Stimulated activated naive CD4-positive, alpha-beta T cell treated with Interleukin-2 at 50 U/mL for 16 hours (primary cell): ENCODE measurements around the gene SNCB.

Experiments used
- DNase-seq: peaks from one replicate; lab custom pipeline; 2025; lab: John Stamatoyannopoulos, UW

SNCB gene

DNA sequence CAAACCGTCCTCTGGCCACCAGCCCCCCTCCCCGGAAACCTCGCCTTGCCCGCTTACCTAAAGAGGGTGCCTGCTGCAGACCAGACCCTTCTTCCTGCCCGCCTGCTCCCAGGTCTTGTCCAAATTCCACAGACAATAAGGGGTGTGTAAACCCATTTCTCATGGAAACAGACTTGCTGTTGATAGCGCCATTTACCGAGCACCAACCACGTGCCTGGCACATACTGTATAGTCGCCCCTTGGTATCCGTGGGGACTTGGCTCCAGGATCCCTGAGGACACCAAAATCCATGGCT, 56.1 kb downstream of the SNCB start:
- DNase-seq = no peak

DNA sequence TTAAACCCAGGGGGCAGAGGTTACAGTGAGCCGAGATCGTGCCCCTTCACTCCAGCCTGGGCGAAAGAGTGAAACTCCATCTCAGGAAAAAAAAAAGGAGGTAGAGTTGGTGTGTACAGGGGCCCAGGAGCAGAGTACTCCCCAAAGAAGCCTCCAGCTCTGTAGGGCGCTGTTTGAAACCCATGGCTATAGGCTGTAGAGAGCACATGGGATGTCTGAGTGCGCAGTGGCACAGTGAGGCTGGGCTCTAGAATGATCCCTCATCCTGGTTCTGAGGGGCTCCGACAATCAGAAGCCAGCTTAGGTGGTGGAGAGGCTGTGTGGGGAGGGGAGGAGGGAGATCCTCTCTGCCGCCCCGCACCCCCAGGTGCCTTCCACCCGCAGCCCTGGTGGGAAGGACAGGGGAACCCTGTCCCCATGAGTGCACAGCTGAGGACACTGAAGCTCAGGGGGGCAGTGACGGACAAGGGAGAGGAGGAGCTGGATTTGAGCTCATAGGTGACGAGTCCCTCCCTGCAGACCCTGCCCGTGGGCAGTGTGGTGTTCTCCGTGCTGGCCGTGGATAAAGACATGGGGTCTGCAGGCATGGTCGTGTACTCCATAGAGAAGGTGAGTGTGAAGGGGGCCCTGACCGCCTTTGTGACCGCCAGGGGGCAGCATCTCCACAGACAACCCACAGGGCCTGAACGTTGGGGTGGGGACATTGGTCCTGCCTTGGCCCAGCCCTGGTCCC, 56.6 kb downstream of the SNCB start:
- DNase-seq = peak; percentile 75
